Psoas muscle (tissue), 8 donors: ENCODE data around the gene CELF2. TPM values are rescaled to one million over a fixed set of nuclear protein-coding genes. Genes with fewer than 3 reads are reported as not detected.

Experiments used
- ATAC-seq, 4 donors: fragments of 200-7000 bp; cut with Tn5 transposase; one replicate each; pipeline ENCODE4 v1.9.1; 2020; ENCODE audit warnings: moderate library complexity in 3 of 4, mild to moderate bottlenecking in 2 of 4
- DNase-seq, 2 donors: peaks; one replicate each; pipeline ENCODE4 v3.0.0-alpha.2; 2020
- H3K27ac ChIP-seq: fragments of 200-600 bp; one replicate; pipeline ENCODE4 v1.8.0; 2022
- H3K27me3 ChIP-seq, 3 donors: fragments of 200-600 bp in 1 of 3; one replicate each; pipeline versions ENCODE4 v1.6.1 to v1.8.0; 2013 to 2022; ENCODE audit warnings: low read length in 2 of 3, mild to moderate bottlenecking in 2 of 3, moderate library complexity in 1 of 3; ENCODE audit not compliant: insufficient read depth in 3 of 3
- H3K36me3 ChIP-seq, 2 donors: fragments of 200-600 bp in 1 of 2; one replicate each; pipeline versions ENCODE4 v1.6.1 to v1.8.0; 2013 to 2022; ENCODE audit warnings: low read depth in 1 of 2, mild to moderate bottlenecking in 1 of 2, moderate library complexity in 1 of 2; ENCODE audit not compliant: insufficient read depth in 1 of 2
- H3K4me1 ChIP-seq: fragments of 200-600 bp; one replicate; pipeline ENCODE4 v1.8.0; 2022
- H3K4me3 ChIP-seq: fragments of 200-600 bp; one replicate; pipeline ENCODE4 v1.8.0; 2022; ENCODE audit warnings: mild to moderate bottlenecking
- H3K9me3 ChIP-seq: fragments of 200-600 bp; one replicate; pipeline ENCODE4 v1.8.0; 2022
- WGBS, 3 donors: extraction: QIAGEN DNeasy Blood & Tissue Kit; methylation state at CpG; one replicate each; pipeline versions ENCODE4 v1.1.6 to v1.1.7; 2013; 5-methylcytosine and 5-hydroxymethylcytosine counted together
- intact Hi-C, 2 donors: fragments of 100-400 bp; cut with DNase I; formaldehyde crosslinking; loops; one replicate each; pipeline versions ENCODE4 v1.11.0 to v1.14.2; 2022
- polyA plus RNA-seq, 3 donors: library from polyadenylated mRNA; stranded (reverse); fragments of 200-250 nt; gene quantifications; one replicate each; pipeline ENCODE4 v1.2.3, GENCODE V29; 2013
- total RNA-seq, 4 donors: library from RNA; stranded (reverse); fragmentation: NEBNext Ultra II Directional in 2 of 4; extraction: Animal tissue kit (Norgen Biotek cat#: 25700) in 2 of 4; gene quantifications; one replicate each; pipeline versions ENCODE4 v1.2.1 to v1.2.4, GENCODE V29; 2021 to 2023
- TF ChIP-seq, protein P1 (sequence below): fragments of 200-600 bp; IDR thresholded peaks from one replicate; pipeline ENCODE4 v1.8.0; 2022; ENCODE audit warnings: antibody characterized with exemption
- donor health status: healthy with polysubstance abuse.
- donor health status: DM: no; HTN: no; CAD: no; lungs with moderate emphysema.
- donor health status: Bipolar disorder and iron deficiency.
- donor health status: healthy.
- donor health status: DM: yes; HTN: yes; CAD: no.
- donor health status: DM: no; HTN: no; CAD: no.
- donor health status: DM: no; HTN: no; CAD: no.
- donor health status: DM: yes; HTN: yes; CAD: no.

Gene CELF2
- total and polyA plus RNA-seq, 7 donors, result 9.8 to 47.8 (median 29.0) TPM

DNA sequence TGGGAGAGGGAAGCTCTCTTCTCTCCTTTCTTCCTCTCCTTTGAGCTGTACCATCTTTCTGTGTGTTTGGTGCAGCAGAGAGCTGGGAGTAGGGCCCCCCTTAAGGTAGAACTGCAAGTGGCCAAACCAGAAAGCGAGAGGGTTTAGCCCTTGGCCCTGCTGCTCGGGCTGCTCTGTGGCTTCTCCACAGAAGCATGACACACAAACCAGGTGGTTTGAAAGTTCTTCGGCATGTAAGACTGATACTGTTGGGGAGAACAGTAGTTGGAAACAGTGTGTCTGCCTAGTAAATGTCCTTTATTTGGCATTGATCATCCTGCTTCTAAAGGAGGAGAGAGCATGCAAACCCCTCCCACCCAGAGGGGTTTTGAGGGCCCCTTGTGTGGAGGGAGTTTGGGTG is 277.8 kb downstream of the CELF2 start:
- 49 to 91% (median 90%) methylated on average over 3 of the region's 3 CpGs for WGBS, 3 donors
- intact Hi-C loops, result no loop called here
- no peak overlapping the region for H3K27ac ChIP-seq
- no peaks in the 10 kb centered on the region for H3K4me1 ChIP-seq
- TF ChIP-seq, protein P1, sequence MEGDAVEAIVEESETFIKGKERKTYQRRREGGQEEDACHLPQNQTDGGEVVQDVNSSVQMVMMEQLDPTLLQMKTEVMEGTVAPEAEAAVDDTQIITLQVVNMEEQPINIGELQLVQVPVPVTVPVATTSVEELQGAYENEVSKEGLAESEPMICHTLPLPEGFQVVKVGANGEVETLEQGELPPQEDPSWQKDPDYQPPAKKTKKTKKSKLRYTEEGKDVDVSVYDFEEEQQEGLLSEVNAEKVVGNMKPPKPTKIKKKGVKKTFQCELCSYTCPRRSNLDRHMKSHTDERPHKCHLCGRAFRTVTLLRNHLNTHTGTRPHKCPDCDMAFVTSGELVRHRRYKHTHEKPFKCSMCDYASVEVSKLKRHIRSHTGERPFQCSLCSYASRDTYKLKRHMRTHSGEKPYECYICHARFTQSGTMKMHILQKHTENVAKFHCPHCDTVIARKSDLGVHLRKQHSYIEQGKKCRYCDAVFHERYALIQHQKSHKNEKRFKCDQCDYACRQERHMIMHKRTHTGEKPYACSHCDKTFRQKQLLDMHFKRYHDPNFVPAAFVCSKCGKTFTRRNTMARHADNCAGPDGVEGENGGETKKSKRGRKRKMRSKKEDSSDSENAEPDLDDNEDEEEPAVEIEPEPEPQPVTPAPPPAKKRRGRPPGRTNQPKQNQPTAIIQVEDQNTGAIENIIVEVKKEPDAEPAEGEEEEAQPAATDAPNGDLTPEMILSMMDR, result no peak
- ATAC-seq (no peak), DNase-seq (no peak)
- H3K4me3 ChIP-seq, result no peak overlapping the region
- no peaks in the 10 kb centered on the region for H3K9me3 ChIP-seq
- H3K27me3 ChIP-seq, result no peaks in the 10 kb centered on the region
- peaks cover 0 to 28% of the 10 kb centered on the region in 2 donors for H3K36me3 ChIP-seq

DNA sequence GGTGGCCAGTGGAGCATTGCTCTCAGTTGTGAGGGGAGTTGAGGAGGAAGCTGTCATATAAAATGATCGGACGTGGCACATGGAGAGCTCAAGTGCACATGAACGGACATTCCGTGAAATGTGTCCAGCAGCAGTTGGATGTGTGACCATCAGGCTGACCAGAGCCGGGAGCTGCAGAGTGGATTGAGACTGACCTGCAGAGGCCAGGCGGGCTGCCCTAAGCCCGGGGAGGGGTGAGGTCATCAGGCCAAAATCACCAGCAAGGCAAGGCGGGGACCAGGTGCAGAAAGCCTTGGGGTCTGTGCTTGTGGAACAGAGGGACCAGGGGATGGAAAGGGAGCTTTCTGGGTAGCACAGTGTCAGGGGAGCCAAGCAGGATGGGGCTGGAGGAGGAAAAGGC is 279.5 kb downstream of the CELF2 start:
- Histone ChIP-seq H3K36me3 (peaks cover 3 to 26% of the 10 kb centered on the region in 2 donors), H3K4me1 (no peaks in the 10 kb centered on the region), H3K4me3 (no peak overlapping the region), H3K27ac (no peak overlapping the region), H3K9me3 (no peaks in the 10 kb centered on the region), H3K27me3 (no peaks in the 10 kb centered on the region)
- DNase-seq (no peak), ATAC-seq (no peak)
- intact Hi-C loops, result no loop called here
- TF ChIP-seq, protein P1, result no peak
- WGBS, 3 donors, result 76 to 88% (median 78%) methylated on average over 8 of the region's 8 CpGs

DNA sequence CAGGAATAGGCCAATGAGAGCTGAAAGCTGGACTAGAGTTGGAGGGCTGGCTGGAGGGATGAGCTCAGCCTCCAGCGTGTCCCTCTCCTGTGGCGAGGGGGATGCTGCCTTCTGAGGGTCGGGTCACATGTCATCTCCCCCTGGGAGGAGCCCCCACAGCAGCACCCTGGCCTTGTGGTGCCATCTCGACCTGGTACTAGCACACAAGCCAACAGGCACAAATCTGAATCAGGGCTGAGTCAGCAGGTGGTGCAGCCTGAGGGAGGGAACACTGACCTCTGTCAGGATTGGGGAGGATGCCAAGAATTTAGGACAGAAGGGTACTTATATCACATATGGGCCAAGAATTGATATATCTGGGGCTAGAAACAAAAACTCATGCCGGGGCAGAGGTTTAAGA is 280.4 kb downstream of the CELF2 start:
- DNase-seq (no peak), ATAC-seq (no peak)
- Histone ChIP-seq H3K9me3 (no peaks in the 10 kb centered on the region), H3K36me3 (peaks cover 3 to 33% of the 10 kb centered on the region in 2 donors), H3K4me3 (no peak overlapping the region), H3K4me1 (no peaks in the 10 kb centered on the region), H3K27me3 (no peaks in the 10 kb centered on the region), H3K27ac (no peak overlapping the region)
- intact Hi-C loops, result no loop called here
- 80 to 88% (median 83%) methylated on average over 5 of the region's 5 CpGs for WGBS, 3 donors
- TF ChIP-seq, protein P1, result no peak

DNA sequence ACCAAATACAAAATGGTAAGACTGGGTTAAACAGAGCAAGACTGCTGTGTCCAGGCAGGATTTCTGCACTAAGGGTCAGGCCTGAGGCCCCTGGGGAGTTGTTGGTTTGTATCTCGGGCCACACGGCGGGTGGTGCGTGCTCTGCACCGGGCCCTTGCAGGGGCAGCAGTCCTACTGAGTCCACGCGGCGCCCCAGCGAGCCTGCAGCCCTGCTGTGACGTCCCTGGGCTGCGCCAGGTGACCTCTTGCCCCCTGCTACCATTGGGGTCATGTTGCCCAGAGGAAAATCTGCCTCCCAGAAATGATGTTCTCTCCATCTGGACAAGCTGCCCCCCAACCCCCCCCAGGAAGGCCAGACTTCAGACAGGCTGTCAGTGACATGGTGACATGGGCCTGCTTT is 281.5 kb downstream of the CELF2 start:
- ATAC-seq, result no peak
- no peak for DNase-seq
- peaks cover 3 to 32% of the 10 kb centered on the region in 2 donors for H3K36me3 ChIP-seq
- no peaks in the 10 kb centered on the region for H3K27me3 ChIP-seq
- H3K4me3 ChIP-seq, result no peak overlapping the region
- H3K27ac ChIP-seq, result no peak overlapping the region
- no peaks in the 10 kb centered on the region for H3K9me3 ChIP-seq
- TF ChIP-seq, protein P1, result no peak
- intact Hi-C loops, result no loop called here
- WGBS, 3 donors, result 81 to 87% (median 86%) methylated on average over 11 of the region's 11 CpGs
- no peaks in the 10 kb centered on the region for H3K4me1 ChIP-seq

DNA sequence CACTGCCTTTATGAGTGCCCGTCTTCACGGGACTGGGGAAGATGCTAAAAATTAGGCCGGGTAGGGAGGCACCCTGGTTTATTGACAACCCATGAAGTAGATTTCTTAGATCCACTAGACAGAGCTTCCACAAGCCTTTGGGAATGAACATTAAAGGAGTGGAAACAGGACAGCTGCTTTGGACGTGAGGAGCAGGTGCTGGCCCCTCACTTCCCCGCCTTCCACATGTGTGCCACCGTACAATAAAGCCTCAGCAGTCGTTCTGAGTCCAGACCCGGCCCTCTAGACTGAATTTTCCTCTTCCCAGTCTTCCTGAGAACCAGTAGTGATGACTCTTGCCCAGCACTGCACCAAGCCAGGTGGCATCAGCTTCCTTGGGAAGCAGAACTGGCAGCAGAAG is 282.4 kb downstream of the CELF2 start:
- peaks cover 3 to 37% of the 10 kb centered on the region in 2 donors for H3K36me3 ChIP-seq
- intact Hi-C loops, result no loop called here

More for the DNA sequence above, 282.4 kb downstream of the CELF2 start:
- H3K4me3 ChIP-seq, result no peak overlapping the region
- no peaks in the 10 kb centered on the region for H3K4me1 ChIP-seq
- ATAC-seq (no peak), DNase-seq (no peak)
- TF ChIP-seq, protein P1, result no peak
- no peaks in the 10 kb centered on the region for H3K9me3 ChIP-seq
- no peak overlapping the region for H3K27ac ChIP-seq
- WGBS, 3 donors, result 72 to 79% (median 74%) methylated on average over 8 of the region's 8 CpGs
- H3K27me3 ChIP-seq, result peaks cover 0 to 2% (median 0%) of the 10 kb centered on the region in 3 donors
